Neural cell (in vitro differentiated cells): Measurements from ENCODE around the gene C10orf120. TPM values are rescaled to one million over a fixed set of nuclear protein-coding genes. Genes with fewer than 3 reads are reported as not detected.

Experiments used
- H2AFZ ChIP-seq: fragments of 200-600, 300-800 bp; sonication (generic), shearing (Covaris generic); 2 replicates; pipeline ENCODE4 v1.6.0; 2014; ENCODE audit warnings: low read depth, mild to moderate bottlenecking, antibody characterized with exemption, low read length, moderate library complexity
- H3F3A ChIP-seq: fragments of 200-600 bp; shearing (Covaris generic); 2 replicates; pipeline ENCODE4 v1.6.1; 2016; ENCODE audit warnings: mild to moderate bottlenecking, moderate library complexity, mixed read lengths, antibody characterized with exemption, low read length; ENCODE audit not compliant: insufficient read depth, poor library complexity, severe bottlenecking
- H3K27ac ChIP-seq: fragments of 200-600, 300-800 bp; sonication (generic), shearing (Covaris generic); 2 replicates; pipeline ENCODE4 v1.5.1; 2014; ENCODE audit warnings: mild to moderate bottlenecking, low read length, moderate library complexity
- H3K27me3 ChIP-seq: fragments of 300-800, 200-600 bp; sonication (generic), shearing (Covaris generic); 2 replicates; pipeline ENCODE4 v1.6.0; 2014; ENCODE audit warnings: mild to moderate bottlenecking, low read depth, low read length, moderate library complexity; ENCODE audit not compliant: insufficient read depth
- H3K36me3 ChIP-seq: fragments of 300-800, 200-600 bp; sonication (generic), shearing (Covaris generic); 2 replicates; pipeline ENCODE4 v1.5.1; 2014; ENCODE audit warnings: mild to moderate bottlenecking, antibody characterized with exemption, low read length, moderate library complexity; ENCODE audit not compliant: insufficient read depth
- H3K4me2 ChIP-seq: fragments of 300-800, 200-600 bp; sonication (generic), shearing (Covaris generic); 2 replicates; pipeline ENCODE4 v1.6.0; 2014; ENCODE audit warnings: mild to moderate bottlenecking, low read length
- H3K4me3 ChIP-seq: fragments of 300-800, 200-600 bp; sonication (generic), shearing (Covaris generic); 2 replicates; pipeline ENCODE4 v1.5.1; 2014; ENCODE audit warnings: mild to moderate bottlenecking, low read length, moderate library complexity
- H3K79me2 ChIP-seq: fragments of 200-600 bp; shearing (Covaris generic); replicated peaks from 2 replicates; pipeline ENCODE4 v1.6.0; 2014; ENCODE audit warnings: mild to moderate bottlenecking, low read length, moderate library complexity; ENCODE audit not compliant: insufficient read depth
- H3K9ac ChIP-seq: fragments of 300-800, 200-600 bp; sonication (generic), shearing (Covaris generic); 2 replicates; pipeline ENCODE4 v1.6.1; 2016; ENCODE audit warnings: mild to moderate bottlenecking, low read length, mixed read lengths
- H3K9me2 ChIP-seq: fragments of 200-600 bp; shearing (Covaris generic); 2 replicates; pipeline ENCODE4 v1.6.1; 2016; ENCODE audit warnings: mild to moderate bottlenecking, low read length, mixed read lengths; ENCODE audit not compliant: insufficient read depth
- H3K9me3 ChIP-seq: fragments of 200-600, 300-800 bp; sonication (generic), shearing (Covaris generic); 2 replicates; pipeline ENCODE4 v1.6.1; 2016; ENCODE audit warnings: mild to moderate bottlenecking, mixed run types, low read length, moderate library complexity, mixed read lengths
- H4K20me1 ChIP-seq: fragments of 200-600 bp; shearing (Covaris generic); 2 replicates; pipeline ENCODE4 v1.6.1; 2016; ENCODE audit warnings: mild to moderate bottlenecking, mixed run types; ENCODE audit not compliant: insufficient read depth
- CTCF ChIP-seq: fragments of 450-650 bp; IDR thresholded peaks from 2 replicates; pipeline ENCODE4 v1.5.1; 2014; ENCODE audit warnings: antibody characterized with exemption, mild to moderate bottlenecking, moderate library complexity; ENCODE audit not compliant: poor library complexity, severe bottlenecking
- EP300 ChIP-seq: fragments of 450-650 bp; conservative IDR thresholded peaks from 2 replicates; pipeline ENCODE4 v1.6.1; 2014; ENCODE audit warnings: antibody characterized with exemption, mild to moderate bottlenecking, moderate library complexity; ENCODE audit not compliant: poor library complexity, severe bottlenecking
- EZH2 ChIP-seq: fragments of 200-600, 300-800 bp; shearing (Covaris generic), sonication (generic); IDR thresholded peaks from 2 replicates; pipeline ENCODE4 v1.6.1; 2014; ENCODE audit warnings: antibody characterized with exemption, low read length, borderline replicate concordance, mild to moderate bottlenecking; ENCODE audit not compliant: insufficient read depth, poor library complexity, severe bottlenecking
- MXI1 ChIP-seq: fragments of 450-650 bp; conservative IDR thresholded peaks from 2 replicates; pipeline ENCODE4 v1.6.1; 2014; ENCODE audit warnings: antibody characterized with exemption, mild to moderate bottlenecking; ENCODE audit not compliant: poor library complexity, severe bottlenecking
- POLR2AphosphoS5 ChIP-seq: IDR thresholded peaks from 2 replicates; pipeline ENCODE4 v1.6.1; 2012
- RAD21 ChIP-seq: fragments of 450-650 bp; conservative IDR thresholded peaks from 2 replicates; pipeline ENCODE4 v1.6.1; 2014; ENCODE audit warnings: antibody characterized with exemption, mild to moderate bottlenecking, moderate library complexity
- REST ChIP-seq: IDR thresholded peaks from 2 replicates; pipeline ENCODE4 v1.6.1; 2012; ENCODE audit warnings: borderline replicate concordance
- SMC3 ChIP-seq: fragments of 450-650 bp; conservative IDR thresholded peaks from 2 replicates; pipeline ENCODE4 v1.6.1; 2014; ENCODE audit warnings: antibody characterized with exemption, mild to moderate bottlenecking, moderate library complexity; ENCODE audit not compliant: poor library complexity
- TAF1 ChIP-seq: IDR thresholded peaks from 2 replicates; pipeline ENCODE4 v1.6.1; 2012; ENCODE audit warnings: low read depth
- polyA minus RNA-seq: library from RNA; depleted of rRNA, polyadenylated mRNA; stranded (reverse); fragments of >200 nt; gene quantifications from 2 replicates; pipeline ENCODE4 v1.2.3, GENCODE V29; 2014
- polyA plus RNA-seq: library from polyadenylated mRNA; depleted of rRNA; stranded (reverse); fragments of >200 nt; gene quantifications from 2 replicates; pipeline ENCODE4 v1.2.3, GENCODE V29; 2014

The C10orf120 gene
- polyA plus RNA-seq (not detected in 2 replicates), polyA minus RNA-seq (not detected in 2 replicates)

GRCh38 chr10:122699796-122700455, at the start of gene C10orf120:
TSS of gene C10orf120 (minus strand) at chr10:122699846. CDS start at chr10:122699790, 56 bp downstream.
- Histone ChIP-seq H3K79me2 (no peaks in the 10 kb centered on the region), H3K36me3 (no peaks in the 10 kb centered on the region), H3K27ac (no peak within 1 kb of the TSS), H3K27me3 (no peaks in the 10 kb centered on the region), H3F3A (no peaks in the 10 kb centered on the region), H3K9me2 (no peaks in the 10 kb centered on the region), H3K9ac (no peak within 1 kb of the TSS), H3K9me3 (no peaks in the 10 kb centered on the region), H3K4me3 (no peak within 1 kb of the TSS), H3K4me2 (no peak within 1 kb of the TSS), H2AFZ (no peak within 1 kb of the TSS), H4K20me1 (no peaks in the 10 kb centered on the region)
- no peak for TF ChIP-seq EP300
- TF ChIP-seq RAD21, result no peak
- no peak for TF ChIP-seq CTCF
- no peak for TF ChIP-seq SMC3
- no peak for TF ChIP-seq MXI1
- TF ChIP-seq REST, result no peak
- TF ChIP-seq TAF1, result no peak
- TF ChIP-seq EZH2, result no peak

GRCh38 chr10:122748496-122748895, 48.9 kb upstream of the C10orf120 start:
- no peaks in the 10 kb centered on the region for H4K20me1 ChIP-seq
- H3F3A ChIP-seq, result no peaks in the 10 kb centered on the region
- no peaks in the 10 kb centered on the region for H3K79me2 ChIP-seq
- no peaks in the 10 kb centered on the region for H3K36me3 ChIP-seq
- no peak overlapping the region for H3K27ac ChIP-seq
- no peaks in the 10 kb centered on the region for H3K27me3 ChIP-seq
- TF ChIP-seq MXI1 (no peak), POLR2AphosphoS5 (no peak)
- H3K9me2 ChIP-seq, result no peaks in the 10 kb centered on the region
- no peaks in the 10 kb centered on the region for H3K9me3 ChIP-seq
- no peak overlapping the region for H3K9ac ChIP-seq
- H2AFZ ChIP-seq, result no peak overlapping the region
- no peak overlapping the region for H3K4me2 ChIP-seq
- H3K4me3 ChIP-seq, result no peak overlapping the region
